Endometrium (tissue), 2 donors: Measurements from ENCODE around the gene B3GAT1.

ENCODE experiments used
- FAIRE-seq: peaks from 2 replicates; lab custom pipeline; 2012; peaks lifted over from hg19 to GRCh38; lab: Jason Lieb, UNC
- donor health status: control.
- donor health status: control.

The B3GAT1 gene

DNA sequence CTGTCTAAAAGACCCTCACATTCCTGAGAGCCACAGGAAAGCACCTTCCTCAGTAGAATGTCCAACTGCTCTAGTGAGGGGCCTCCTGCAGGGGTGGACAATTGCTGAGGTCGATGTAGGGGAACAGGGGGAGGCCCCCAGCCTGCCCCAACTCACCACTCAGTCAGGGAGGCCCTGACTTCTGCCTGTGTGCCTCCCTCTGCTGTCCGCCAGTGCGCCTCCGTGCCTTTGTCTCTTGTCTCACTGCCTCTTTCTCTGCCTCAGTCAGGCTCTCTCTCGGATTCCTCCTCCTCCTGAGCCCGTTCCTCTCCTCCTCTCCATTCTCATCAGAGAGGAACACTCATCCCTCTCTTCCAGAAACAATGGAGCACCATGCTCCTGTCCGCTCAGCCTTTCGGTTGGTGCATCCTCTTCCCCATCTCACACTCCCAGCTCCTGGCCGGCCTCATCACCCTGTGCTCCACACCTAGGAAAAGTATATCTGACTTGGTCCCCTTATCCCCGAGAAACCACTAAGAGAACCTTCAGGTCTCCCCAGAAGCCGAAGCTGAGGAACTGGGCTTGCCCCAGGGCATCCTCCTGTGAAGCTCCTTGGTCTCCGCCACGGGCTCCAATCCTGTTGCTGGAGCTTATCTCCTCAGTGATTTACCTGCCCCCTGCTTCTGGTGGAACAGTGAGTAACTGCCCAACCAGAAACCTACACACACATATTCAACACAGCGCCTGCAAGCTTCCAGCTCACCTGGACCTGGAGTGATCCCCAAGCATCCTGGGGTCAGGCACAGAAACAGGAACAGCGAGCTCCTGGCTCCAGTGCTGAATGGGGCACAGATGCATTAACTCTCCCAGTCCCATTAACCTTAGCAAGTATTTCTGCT lies 2.3 kb downstream of the B3GAT1 start:
- no peak for FAIRE-seq

DNA sequence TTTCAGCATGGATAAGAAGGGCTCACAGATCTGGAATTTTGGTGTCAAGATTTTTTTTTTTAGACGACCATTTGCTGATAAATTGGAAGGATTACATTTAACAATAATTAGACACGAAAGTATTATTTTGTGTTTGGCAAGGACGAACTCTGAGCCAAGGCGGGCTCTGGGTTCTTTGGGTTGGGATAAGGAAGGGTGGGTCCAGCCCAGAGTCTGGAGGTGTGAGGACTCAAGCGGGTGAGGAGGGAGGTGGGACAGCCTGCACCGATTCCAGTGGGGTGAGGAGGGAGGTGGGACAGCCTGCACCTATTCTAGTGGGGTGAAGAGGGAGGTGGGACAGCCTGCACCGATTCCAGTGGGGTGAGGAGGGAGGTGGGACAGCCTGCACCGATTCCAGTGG lies 4.1 kb downstream of the B3GAT1 start:
- FAIRE-seq: no peak

GRCh38 chr11:134407321-134407828 lies 4.7 kb downstream of the B3GAT1 start:
- no peak for FAIRE-seq

GRCh38 chr11:134406264-134407185 lies 5.5 kb downstream of the B3GAT1 start:
- FAIRE-seq: no peak

DNA sequence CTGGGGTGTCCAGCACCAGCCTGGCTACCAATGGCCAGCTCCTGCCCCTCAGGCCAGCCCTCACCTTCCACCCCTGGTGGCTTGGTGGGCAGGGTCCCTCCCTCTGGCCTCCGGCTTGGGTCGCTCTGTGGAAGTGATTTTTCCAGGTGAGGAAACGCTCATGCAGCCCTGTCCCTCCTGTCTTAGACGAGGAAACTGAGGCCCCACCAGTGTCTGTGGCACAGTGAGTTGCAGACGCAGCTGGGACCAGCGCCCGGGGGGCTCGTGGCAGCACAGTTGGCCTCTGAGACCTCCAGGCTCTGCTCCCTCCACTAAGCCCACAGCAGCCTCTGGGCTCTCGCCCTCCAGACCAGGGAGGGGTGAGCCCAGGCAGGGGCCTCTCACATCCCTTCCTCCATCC lies 6.2 kb downstream of the B3GAT1 start:
- FAIRE-seq: no peak

GRCh38 chr11:134405436-134405835 lies 6.6 kb downstream of the B3GAT1 start:
- FAIRE-seq: no peak

DNA sequence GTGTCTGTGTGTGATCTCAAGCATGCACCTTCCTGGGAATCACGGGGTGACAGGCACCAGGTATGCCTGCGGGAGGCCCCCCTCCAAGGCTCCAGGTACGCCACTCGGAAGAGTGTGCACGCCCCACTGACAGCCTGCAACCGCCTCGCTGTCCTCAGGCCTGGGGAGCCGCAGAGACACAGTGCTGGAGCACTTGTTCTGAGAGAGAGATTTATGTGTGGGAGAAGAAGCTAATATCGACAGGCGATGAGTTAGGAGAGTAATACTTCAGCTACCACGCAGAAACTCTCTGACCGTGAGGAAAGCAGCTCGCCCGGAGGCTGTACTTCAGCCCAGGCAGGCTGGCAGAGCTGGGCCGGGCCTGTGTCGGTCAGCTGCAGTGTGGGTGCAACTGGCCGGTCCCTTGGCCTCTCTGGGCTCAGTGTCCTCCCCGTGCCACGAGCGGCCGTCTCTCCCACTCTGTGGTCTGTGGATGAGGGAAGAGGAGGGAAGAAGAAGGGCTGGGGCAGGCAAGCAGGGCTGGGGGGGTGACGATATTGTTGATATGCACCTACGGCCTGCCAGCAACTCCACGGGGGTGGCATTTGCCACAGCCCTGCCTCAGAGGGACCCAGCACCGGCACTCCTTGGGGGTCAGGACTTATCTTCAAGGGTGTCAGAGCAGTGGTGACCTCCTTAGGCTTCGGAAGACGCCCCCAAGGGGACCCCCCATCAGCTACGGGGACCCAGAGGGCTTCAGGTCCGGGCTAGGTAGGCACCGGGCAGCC lies 7.3 kb downstream of the B3GAT1 start:
- FAIRE-seq: no peak

GRCh38 chr11:134402910-134403309 lies 9.1 kb downstream of the B3GAT1 start:
- no peak for FAIRE-seq

GRCh38 chr11:134401825-134402809 lies 9.9 kb downstream of the B3GAT1 start:
- FAIRE-seq: no peak

DNA sequence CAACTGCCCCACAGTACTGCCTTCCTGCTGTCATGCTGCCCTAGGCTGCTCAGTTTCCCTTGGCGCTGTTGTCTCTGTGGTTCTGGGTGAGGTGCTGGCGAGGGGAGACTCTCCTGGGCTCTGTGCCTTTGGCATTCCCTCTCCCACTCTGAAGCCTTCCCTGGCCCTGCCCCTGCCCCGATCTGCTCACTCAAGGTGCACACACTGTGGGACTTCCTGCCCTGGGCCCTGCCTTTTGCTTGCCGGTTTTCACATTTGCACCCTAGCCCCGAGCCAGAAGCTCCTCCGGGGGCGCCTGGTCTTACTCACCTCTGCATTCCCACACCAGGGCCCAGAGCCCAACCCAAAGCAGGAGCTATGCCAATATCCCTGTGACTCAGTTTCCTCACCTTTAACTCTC lies 12.0 kb downstream of the B3GAT1 start:
- no peak for FAIRE-seq

DNA sequence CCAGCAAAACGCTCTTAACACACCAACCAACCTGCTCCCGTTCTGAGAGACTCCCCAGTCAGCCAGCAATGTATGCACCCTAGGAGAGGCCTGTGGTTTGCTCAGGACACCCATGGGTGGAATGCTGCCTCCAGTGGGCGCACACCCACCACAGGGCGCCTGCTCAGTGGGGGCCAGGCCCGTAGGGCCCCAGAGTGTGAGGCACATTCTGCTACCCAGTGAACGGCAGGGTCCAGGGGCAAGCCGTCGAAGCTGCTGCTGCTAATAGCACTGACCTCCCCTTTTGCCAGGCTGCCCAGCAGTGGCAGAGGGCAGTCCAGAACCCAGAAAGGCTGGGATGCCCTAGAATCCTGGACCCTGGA lies 12.8 kb downstream of the B3GAT1 start:
- FAIRE-seq: no peak

DNA sequence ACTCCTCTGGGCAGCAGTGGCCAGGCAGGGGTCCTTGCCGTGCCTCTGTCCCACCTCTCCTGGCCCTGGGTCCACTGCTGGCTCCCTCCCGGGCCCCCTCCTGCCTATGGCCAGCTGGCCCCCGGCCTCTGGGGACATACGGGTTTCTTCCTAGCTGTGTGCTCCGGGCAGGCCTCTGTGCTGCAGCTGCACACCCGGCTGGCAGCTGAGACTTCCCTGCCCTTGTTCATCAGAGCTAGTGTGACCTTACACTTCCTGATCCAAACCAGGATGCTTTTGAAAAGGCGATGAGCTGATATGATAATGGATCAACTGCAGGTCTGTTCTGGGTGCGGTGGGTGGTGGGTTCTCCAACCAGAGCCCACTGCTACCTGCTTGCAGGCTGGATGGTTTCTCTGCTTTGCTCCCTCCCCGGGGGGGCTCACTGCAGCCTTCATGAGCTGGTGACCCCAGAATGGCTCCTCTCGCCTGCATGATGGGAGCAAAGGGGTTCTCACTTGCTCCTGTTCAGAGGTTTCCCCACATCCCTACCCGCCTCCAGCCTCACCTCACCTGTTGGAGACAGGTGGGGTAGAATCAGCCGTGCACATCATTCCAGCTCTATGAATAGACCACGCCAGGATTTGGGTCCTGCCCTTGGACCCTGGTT lies 13.3 kb downstream of the B3GAT1 start:
- FAIRE-seq: no peak

- no peak for FAIRE-seq
Observed at GRCh38 chr11:134398079-134398444, 14.0 kb downstream of the B3GAT1 start.

GRCh38 chr11:134397304-134398078 lies 14.6 kb downstream of the B3GAT1 start:
- no peak for FAIRE-seq

GRCh38 chr11:134395002-134395401 lies 17.0 kb downstream of the B3GAT1 start:
- no peak for FAIRE-seq

DNA sequence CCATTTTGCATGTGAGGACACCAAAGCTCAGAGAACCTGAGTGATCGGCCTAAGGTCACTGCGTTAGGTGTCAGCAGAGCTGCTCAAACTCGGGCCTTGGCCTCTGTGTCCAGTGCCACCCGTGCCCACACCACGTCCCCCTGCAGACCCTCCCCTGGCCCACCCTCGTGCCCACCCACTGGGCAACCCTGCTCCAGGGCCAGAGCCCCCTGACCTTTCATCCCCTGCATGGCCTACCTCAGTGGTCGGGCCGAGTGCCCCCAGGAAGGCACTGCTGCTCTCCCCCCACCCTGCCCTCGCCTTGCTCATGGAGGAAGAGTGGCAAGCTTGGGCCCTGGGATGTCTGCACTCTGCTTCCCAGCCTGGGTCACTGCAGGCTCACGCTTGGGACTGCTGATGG lies 17.7 kb downstream of the B3GAT1 start:
- FAIRE-seq: no peak

GRCh38 chr11:134393638-134394037 lies 18.4 kb downstream of the B3GAT1 start:
- FAIRE-seq: no peak

- FAIRE-seq: no peak
Observed at GRCh38 chr11:134392953-134393615, 19.0 kb downstream of the B3GAT1 start.

DNA sequence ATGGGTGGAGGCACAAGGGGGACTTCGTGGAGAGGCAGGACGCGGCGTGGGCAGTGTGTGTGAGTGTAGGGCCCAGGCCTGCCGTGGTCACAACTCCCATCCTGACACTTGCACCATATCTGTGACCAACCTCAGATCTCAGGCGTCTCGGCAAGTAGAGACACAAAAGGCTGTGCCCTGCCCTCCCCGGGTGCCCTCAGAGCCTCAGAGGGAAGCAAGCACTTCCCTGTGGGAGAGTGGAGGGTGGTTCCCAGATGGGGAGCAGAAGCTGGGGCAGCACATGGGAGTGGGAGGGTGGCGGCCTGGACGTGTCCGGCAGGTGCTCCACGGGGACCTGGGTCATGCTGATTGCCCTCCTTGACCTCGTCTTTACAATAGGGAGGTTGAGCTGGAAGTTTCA lies 20.4 kb downstream of the B3GAT1 start:
- no peak for FAIRE-seq
